KBM-7 (cell line): ENCODE data around the gene CORT.
"Not testable (repeated sequence)": the region's sequence is repeated elsewhere in the genome, so short reads cannot be mapped to it uniquely, and the experiment has no call there.

Experiments
- DNase-seq: peaks from one replicate; pipeline ENCODE4 v3.0.0-alpha.2; 2015
- in situ Hi-C: fragments of 300-500 bp; cut with MboI; formaldehyde crosslinking; loops from 2 replicates; pipeline ENCODE4 v1.14.3; 2020; ENCODE audit warnings: low sequenced_read_pairs, low pct_unique_long_range_greater_than_20kb, mixed read lengths

The CORT gene

GRCh38 chr1:10472220-10473144, 22.7 kb downstream of the CORT start, which contains the start of gene DFFA:
Gene DFFA, minus strand, starts transcription at chr1:10472529. Its CDS starts 71 bp downstream, at chr1:10472458.
- in situ Hi-C loops, result no loop called here

GRCh38 chr1:10473145-10473765, 23.4 kb downstream of the CORT start:
- in situ Hi-C loops, result no loop called here
- no peak for DNase-seq

More at GRCh38 chr1:10472220-10473144, 22.7 kb downstream of the CORT start, which contains the start of gene DFFA:
- peak; percentile 97 for DNase-seq

- DNase-seq, in situ Hi-C loops: not testable (repeated sequence)
Observed at GRCh38 chr1:10474309-10474612, 24.4 kb downstream of the CORT start.

GRCh38 chr1:10474613-10475507, 25.0 kb downstream of the CORT start, which contains the start of gene PEX14:
Gene PEX14, plus strand, starts transcription at chr1:10474950. Its CDS starts 17 bp downstream, at chr1:10474967.
- in situ Hi-C loops, result no loop called here

GRCh38 chr1:10475510-10475909, 25.7 kb downstream of the CORT start:
- no peak for DNase-seq
- in situ Hi-C loops, result no loop called here

More at GRCh38 chr1:10474613-10475507, 25.0 kb downstream of the CORT start, which contains the start of gene PEX14:
- peak; percentile 91 for DNase-seq

- in situ Hi-C loops, result no loop called here
- DNase-seq, result no peak
Observed at GRCh38 chr1:10479296-10479695, 29.5 kb downstream of the CORT start.

GRCh38 chr1:10480614-10481013, 30.8 kb downstream of the CORT start:
- no peak for DNase-seq
- in situ Hi-C loops, result no loop called here

GRCh38 chr1:10484521-10484920, 34.7 kb downstream of the CORT start:
- in situ Hi-C loops, result no loop called here
- DNase-seq, result no peak

GRCh38 chr1:10489291-10490055, 39.6 kb downstream of the CORT start:
- DNase-seq, result no peak
- in situ Hi-C loops, result no loop called here

- in situ Hi-C loops, result no loop called here
Observed at GRCh38 chr1:10490286-10490970, 40.6 kb downstream of the CORT start.

GRCh38 chr1:10494418-10494753, 44.6 kb downstream of the CORT start:
- no peak for DNase-seq
- in situ Hi-C loops, result no loop called here

More at GRCh38 chr1:10490286-10490970, 40.6 kb downstream of the CORT start:
- DNase-seq, result no peak

- DNase-seq, result peak; percentile 84
- in situ Hi-C loops, result no loop called here
Observed at GRCh38 chr1:10494754-10495474, 45.1 kb downstream of the CORT start.

GRCh38 chr1:10495475-10495817, 45.6 kb downstream of the CORT start:
- no peak for DNase-seq
- in situ Hi-C loops, result no loop called here

- in situ Hi-C loops, result no loop called here
- DNase-seq, result no peak
Observed at GRCh38 chr1:10495952-10496351, 46.1 kb downstream of the CORT start.

GRCh38 chr1:10497109-10497508, 47.3 kb downstream of the CORT start:
- in situ Hi-C loops, result no loop called here
- DNase-seq, result no peak

GRCh38 chr1:10498231-10498630, 48.4 kb downstream of the CORT start:
- DNase-seq, result no peak
- in situ Hi-C loops, result no loop called here
